ENCODE data around the gene LMO1.

GRCh38 chr11:8265681-8266241 lies 2.1 kb upstream of the LMO1 start:
- TF ChIP-seq POLR2A (IDR thresholded peaks at IDR 0.05): no peak
- peak in 3 of 12 donors; percentile 5 to 14 (median 5) for TF ChIP-seq CTCF (IDR thresholded peaks at IDR 0.05)

Data from heart left ventricle (tissue), 13 donors.